Measurements from ENCODE around the gene OR6V1. TPM values are rescaled to one million over a fixed set of nuclear protein-coding genes. Genes with fewer than 3 reads are reported as not detected.
A peak's percentile ranks its signal among the peaks of the same experiment; 100 is the strongest.
"Not testable (repeated sequence)": the region's sequence is repeated elsewhere in the genome, so short reads cannot be mapped to it uniquely, and the experiment has no call there.

Gene OR6V1
- total RNA-seq, 1 donor from 2014 or later: not detected

GRCh38 chr7:143068446-143068845, 16.3 kb downstream of the OR6V1 start:
- TF ChIP-seq CTCF (IDR thresholded peaks at IDR 0.05): no peak
- no peak for DNase-seq
- Histone ChIP-seq H3K36me3 (no peaks in the 10 kb centered on the region), H3K27ac (no peak overlapping the region), H3K4me1 (no peaks in the 10 kb centered on the region), H3K4me3 (no peak overlapping the region), H3K27me3 (ENCODE audit: low read depth) (no peaks in the 10 kb centered on the region), H3K9me3 (no peaks in the 10 kb centered on the region)
- ATAC-seq: no peak
- intact Hi-C loops (cut with DNase I): no loop called here

- no peaks in the 10 kb centered on the region for H3K4me1 ChIP-seq
- peak in 1 of 2 donors; percentile 25 for ATAC-seq
- H3K9me3 ChIP-seq: no peaks in the 10 kb centered on the region
- H3K27me3 ChIP-seq (ENCODE audit: low read depth): no peaks in the 10 kb centered on the region
- intact Hi-C loops (cut with DNase I): no loop called here
- H3K27ac ChIP-seq: no peak overlapping the region
- H3K4me3 ChIP-seq: no peak overlapping the region
- H3K36me3 ChIP-seq: no peaks in the 10 kb centered on the region
- TF ChIP-seq CTCF (IDR thresholded peaks at IDR 0.05): no peak
- DNase-seq: no peak
These were observed 17.9 kb downstream of the OR6V1 start for GRCh38 chr7:143069912-143070500.

- ATAC-seq (no peak), DNase-seq (no peak)
- no peak for TF ChIP-seq CTCF (IDR thresholded peaks at IDR 0.05)
- Histone ChIP-seq H3K27me3 (ENCODE audit: low read depth) (no peaks in the 10 kb centered on the region), H3K9me3 (no peaks in the 10 kb centered on the region), H3K27ac (no peak overlapping the region), H3K4me3 (no peak overlapping the region), H3K36me3 (no peaks in the 10 kb centered on the region), H3K4me1 (no peaks in the 10 kb centered on the region)
- intact Hi-C loops (cut with DNase I): no loop called here
These were observed 21.4 kb downstream of the OR6V1 start for GRCh38 chr7:143073556-143073955.

GRCh38 chr7:143074141-143074540, 22.0 kb downstream of the OR6V1 start:
- intact Hi-C loops (cut with DNase I): no loop called here
- Histone ChIP-seq H3K4me3 (no peak overlapping the region), H3K27me3 (ENCODE audit: low read depth) (no peaks in the 10 kb centered on the region), H3K27ac (no peak overlapping the region), H3K9me3 (no peaks in the 10 kb centered on the region), H3K36me3 (no peaks in the 10 kb centered on the region), H3K4me1 (no peaks in the 10 kb centered on the region)
- TF ChIP-seq CTCF (IDR thresholded peaks at IDR 0.05): no peak
- no peak for DNase-seq
- ATAC-seq: no peak

GRCh38 chr7:143085109-143085508, 33.0 kb downstream of the OR6V1 start:
- H3K4me1 ChIP-seq: no peaks in the 10 kb centered on the region
- no peak for ATAC-seq
- H3K4me3 ChIP-seq: no peak overlapping the region
- DNase-seq: no peak
- no peak overlapping the region for H3K27ac ChIP-seq
- no peaks in the 10 kb centered on the region for H3K36me3 ChIP-seq
- H3K27me3 ChIP-seq (ENCODE audit: low read depth): no peaks in the 10 kb centered on the region
- no peaks in the 10 kb centered on the region for H3K9me3 ChIP-seq
- intact Hi-C loops (cut with DNase I): no loop called here
- TF ChIP-seq CTCF (IDR thresholded peaks at IDR 0.05): no peak

- DNase-seq; H3K36me3 ChIP-seq; H3K4me1 ChIP-seq; intact Hi-C loops (cut with DNase I); H3K9me3 ChIP-seq; H3K4me3 ChIP-seq; H3K27ac ChIP-seq; H3K27me3 ChIP-seq (ENCODE audit: low read depth); ATAC-seq: not testable (repeated sequence)
These were observed 33.5 kb downstream of the OR6V1 start for GRCh38 chr7:143085610-143086009.

GRCh38 chr7:143088549-143089231, 36.5 kb downstream of the OR6V1 start:
- H3K4me1 ChIP-seq; H3K9me3 ChIP-seq; H3K27ac ChIP-seq; DNase-seq; H3K27me3 ChIP-seq (ENCODE audit: low read depth); H3K4me3 ChIP-seq; H3K36me3 ChIP-seq; intact Hi-C loops (cut with DNase I); ATAC-seq: not testable (repeated sequence)
